Measurements from ENCODE around the gene IRF7. TPM values are rescaled to one million over a fixed set of nuclear protein-coding genes. Genes with fewer than 3 reads are reported as not detected.
A peak's percentile ranks its signal among the peaks of the same experiment; 100 is the strongest.

IRF7 gene
- total RNA-seq, 4 donors from 2014 or later: 28.1 to 80.9 (median 58.4) TPM

DNA sequence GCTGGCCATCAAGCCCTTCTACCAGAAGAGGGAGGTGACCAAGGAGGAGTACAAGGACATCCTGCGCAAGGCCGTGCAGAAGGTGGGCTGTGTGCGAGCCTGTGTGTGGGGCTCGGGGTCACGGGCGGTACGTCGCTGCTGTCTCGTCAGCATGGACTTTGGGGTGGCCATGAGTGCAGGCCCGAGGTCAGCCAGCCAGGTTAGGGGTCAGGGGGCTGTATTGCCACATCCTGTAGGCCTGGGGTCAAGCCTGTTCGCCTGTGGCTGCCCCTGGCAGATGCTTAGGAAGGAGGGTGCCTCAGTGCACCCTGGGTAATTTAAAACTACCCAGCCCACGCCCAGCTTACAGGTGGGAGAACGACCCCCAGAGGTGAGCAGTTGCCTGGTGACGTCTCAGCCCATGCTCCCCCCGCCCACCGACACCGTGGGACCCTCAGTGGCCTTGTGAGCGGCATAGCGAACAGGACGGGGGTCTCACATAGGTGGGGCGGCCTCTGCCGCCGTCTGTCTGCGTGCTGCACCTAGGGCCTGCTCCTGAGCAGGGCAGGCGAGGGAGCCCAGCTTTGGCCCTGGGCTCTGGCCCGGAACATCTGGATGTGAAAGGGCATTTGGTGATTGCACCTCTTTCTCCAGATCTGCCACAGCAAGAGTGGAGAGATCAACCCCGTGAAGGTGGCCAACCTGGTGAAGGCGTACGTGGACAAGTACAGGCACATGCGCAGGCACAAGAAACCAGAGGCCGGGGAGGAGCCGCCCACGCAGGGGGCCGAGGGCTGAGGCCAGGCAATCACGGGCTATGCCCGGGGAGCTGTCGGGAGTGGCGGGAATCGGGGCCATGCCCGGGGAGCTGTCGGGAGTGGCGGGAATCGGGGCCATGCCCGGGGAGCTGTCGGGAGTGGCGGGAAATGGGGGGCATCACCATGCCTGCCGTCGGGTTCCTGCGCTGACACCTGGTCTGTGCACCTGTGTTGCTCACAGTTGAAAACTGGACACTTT is 4.5 kb downstream of the IRF7 start:
- DNase-seq: peak in 1 of 3 donors; percentile 46
- no peak for TF ChIP-seq POLR2A (IDR thresholded peaks at IDR 0.05)
- TF ChIP-seq, protein P1, sequence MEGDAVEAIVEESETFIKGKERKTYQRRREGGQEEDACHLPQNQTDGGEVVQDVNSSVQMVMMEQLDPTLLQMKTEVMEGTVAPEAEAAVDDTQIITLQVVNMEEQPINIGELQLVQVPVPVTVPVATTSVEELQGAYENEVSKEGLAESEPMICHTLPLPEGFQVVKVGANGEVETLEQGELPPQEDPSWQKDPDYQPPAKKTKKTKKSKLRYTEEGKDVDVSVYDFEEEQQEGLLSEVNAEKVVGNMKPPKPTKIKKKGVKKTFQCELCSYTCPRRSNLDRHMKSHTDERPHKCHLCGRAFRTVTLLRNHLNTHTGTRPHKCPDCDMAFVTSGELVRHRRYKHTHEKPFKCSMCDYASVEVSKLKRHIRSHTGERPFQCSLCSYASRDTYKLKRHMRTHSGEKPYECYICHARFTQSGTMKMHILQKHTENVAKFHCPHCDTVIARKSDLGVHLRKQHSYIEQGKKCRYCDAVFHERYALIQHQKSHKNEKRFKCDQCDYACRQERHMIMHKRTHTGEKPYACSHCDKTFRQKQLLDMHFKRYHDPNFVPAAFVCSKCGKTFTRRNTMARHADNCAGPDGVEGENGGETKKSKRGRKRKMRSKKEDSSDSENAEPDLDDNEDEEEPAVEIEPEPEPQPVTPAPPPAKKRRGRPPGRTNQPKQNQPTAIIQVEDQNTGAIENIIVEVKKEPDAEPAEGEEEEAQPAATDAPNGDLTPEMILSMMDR (IDR thresholded peaks at IDR 0.05): no peak
- Histone ChIP-seq H3K9me3 (no peaks in the 10 kb centered on the region), H3K27ac (peak overlapping the region in 3 of 4 donors; percentile 69 to 95 (median 94)), H3K4me1 (peaks cover 10 to 46% (median 21%) of the 10 kb centered on the region in 4 donors), H3K36me3 (peaks cover 0 to 71% (median 3%) of the 10 kb centered on the region in 3 donors), H3K27me3 (no peaks in the 10 kb centered on the region), H3K4me3 (no peak overlapping the region)

DNA sequence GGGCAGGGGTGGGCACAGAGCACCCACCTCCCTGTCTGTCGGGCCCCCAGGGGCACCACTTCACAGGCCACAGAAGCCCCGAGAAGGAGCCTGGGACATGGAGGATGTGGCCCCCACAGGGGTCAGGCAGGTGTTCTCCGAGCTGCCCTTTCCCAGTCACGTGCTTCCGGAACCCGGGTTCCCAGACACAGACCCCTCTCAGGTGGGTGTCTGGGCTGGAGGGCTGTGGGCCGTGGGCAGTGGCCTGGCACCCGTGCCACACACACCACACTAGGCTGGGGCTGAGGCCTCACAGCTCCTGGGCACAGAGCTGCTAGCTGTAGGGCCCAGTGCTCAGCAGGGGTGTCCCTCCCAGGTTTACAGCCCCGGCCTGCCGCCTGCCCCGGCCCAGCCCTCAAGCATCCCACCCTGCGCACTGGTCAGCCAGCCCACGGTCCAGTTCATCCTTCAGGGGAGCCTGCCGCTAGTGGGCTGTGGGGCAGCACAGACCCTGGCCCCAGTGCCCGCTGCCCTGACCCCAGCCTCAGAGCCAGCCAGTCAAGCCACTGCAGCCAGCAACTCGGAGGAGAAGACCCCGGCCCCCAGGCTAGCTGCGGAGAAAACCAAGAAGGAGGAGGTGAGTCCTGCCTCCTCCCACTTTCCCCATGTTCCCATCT is 5.5 kb downstream of the IRF7 start:
- Histone ChIP-seq H3K4me3 (no peak overlapping the region), H3K9me3 (no peaks in the 10 kb centered on the region), H3K4me1 (peaks cover 10 to 42% (median 19%) of the 10 kb centered on the region in 4 donors), H3K27ac (no peak overlapping the region), H3K36me3 (peaks cover 0 to 81% (median 3%) of the 10 kb centered on the region in 3 donors), H3K27me3 (no peaks in the 10 kb centered on the region)
- TF ChIP-seq, protein P1 (IDR thresholded peaks at IDR 0.05): no peak
- TF ChIP-seq POLR2A (IDR thresholded peaks at IDR 0.05): no peak
- peak in 1 of 3 donors; percentile 39 for DNase-seq

DNA sequence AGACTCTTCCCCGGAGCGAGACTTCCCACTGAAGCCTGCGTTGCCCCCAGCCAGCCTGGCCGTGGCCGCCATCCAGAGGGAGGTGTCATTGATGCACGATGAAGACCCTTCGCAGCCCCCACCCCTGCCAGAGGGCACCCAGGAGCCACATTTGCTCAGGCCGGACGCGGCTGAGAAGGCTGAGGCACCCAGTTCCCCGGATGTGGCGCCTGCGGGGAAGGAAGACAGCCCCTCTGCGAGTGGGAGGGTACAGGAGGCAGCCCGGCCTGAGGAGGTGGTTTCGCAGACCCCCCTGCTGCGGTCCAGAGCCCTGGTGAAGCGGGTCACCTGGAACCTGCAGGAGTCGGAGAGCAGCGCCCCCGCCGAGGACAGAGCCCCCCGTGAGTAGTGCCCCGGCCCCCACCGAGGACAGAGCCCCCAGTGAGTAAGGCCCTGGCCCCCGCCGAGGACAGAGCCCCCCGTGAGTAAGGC is 6.4 kb downstream of the IRF7 start:
- peaks cover 0 to 90% (median 7%) of the 10 kb centered on the region in 3 donors for H3K36me3 ChIP-seq

DNA sequence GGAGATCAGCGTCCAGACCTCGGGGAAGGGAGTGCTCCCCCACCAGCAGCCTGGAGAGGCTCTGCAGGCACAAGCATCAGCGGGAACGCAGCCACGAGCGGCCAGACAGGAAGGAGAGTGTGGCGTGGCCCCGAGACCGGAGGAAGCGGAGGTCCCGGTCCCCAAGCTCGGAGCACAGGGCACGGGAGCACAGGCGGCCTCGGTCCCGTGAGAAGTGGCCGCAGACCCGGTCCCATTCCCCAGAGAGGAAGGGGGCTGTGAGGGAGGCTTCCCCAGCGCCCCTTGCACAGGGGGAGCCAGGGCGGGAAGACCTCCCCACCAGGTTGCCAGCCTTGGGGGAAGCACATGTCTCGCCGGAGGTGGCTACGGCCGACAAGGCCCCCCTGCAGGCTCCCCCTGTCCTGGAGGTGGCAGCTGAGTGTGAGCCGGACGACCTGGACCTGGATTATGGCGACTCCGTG is 6.9 kb downstream of the IRF7 start:
- peak in 1 of 3 donors; percentile 47 for DNase-seq
- H3K9me3 ChIP-seq: no peaks in the 10 kb centered on the region

More for the DNA sequence above, 6.4 kb downstream of the IRF7 start:
- Histone ChIP-seq H3K4me1 (peaks cover 8 to 33% (median 12%) of the 10 kb centered on the region in 4 donors), H3K27me3 (no peaks in the 10 kb centered on the region), H3K9me3 (no peaks in the 10 kb centered on the region), H3K27ac (no peak overlapping the region), H3K4me3 (no peak overlapping the region)
- TF ChIP-seq, protein P1 (IDR thresholded peaks at IDR 0.05): no peak
- no peak for TF ChIP-seq POLR2A (IDR thresholded peaks at IDR 0.05)
- peak in 1 of 3 donors; percentile 41 for DNase-seq

More for the DNA sequence above, 6.9 kb downstream of the IRF7 start:
- TF ChIP-seq, protein P1 (IDR thresholded peaks at IDR 0.05): no peak
- TF ChIP-seq POLR2A (IDR thresholded peaks at IDR 0.05): no peak
- Histone ChIP-seq H3K27me3 (no peaks in the 10 kb centered on the region), H3K36me3 (peaks cover 0 to 96% (median 7%) of the 10 kb centered on the region in 3 donors), H3K4me1 (peaks cover 2 to 28% (median 8%) of the 10 kb centered on the region in 4 donors), H3K27ac (no peak overlapping the region), H3K4me3 (no peak overlapping the region)
